Calu3 (cell line): ENCODE data around the gene MARCKSL1. TPM values are rescaled to one million over a fixed set of nuclear protein-coding genes. Genes with fewer than 3 reads are reported as not detected.
A peak's percentile ranks its signal among the peaks of the same experiment; 100 is the strongest.

ENCODE experiments used
- Bru-seq: library from RNA; stranded (reverse); fragments of 400-500 nt; gene quantifications from one replicate; lab custom pipeline; 2021; lab: Mats Ljungman, UMichigan
- BruChase-seq, 2 experiments: library from RNA; stranded (reverse); fragments of 400-500 nt; gene quantifications; one replicate each; lab custom pipeline; 2021; lab: Mats Ljungman, UMichigan
- BruUV-seq: library from RNA; stranded (reverse); fragments of 400-500 nt; replicated peaks from 2 replicates; lab custom pipeline; 2021; lab: Mats Ljungman, UMichigan
- CTCF ChIA-PET: fragments of 300-600 bp; sonication (Branson Sonifier 250); formaldehyde crosslinking; loops from one replicate; lab custom pipeline; 2022; ENCODE audit warnings: antibody characterized with exemption; lab: Charles Lee
- DNase-seq: peaks from one replicate; pipeline ENCODE4 v3.0.0; 2022
- H3K27ac Mint-ChIP-seq: one replicate; pipeline ENCODE4 v1.8.0; 2022; ENCODE audit warnings: mixed read lengths; ENCODE audit not compliant: unreplicated experiment
- H3K27me3 Mint-ChIP-seq: one replicate; pipeline ENCODE4 v1.8.0; 2022; ENCODE audit warnings: mixed read lengths; ENCODE audit not compliant: unreplicated experiment
- H3K36me3 Mint-ChIP-seq: one replicate; pipeline ENCODE4 v1.8.0; 2022; ENCODE audit warnings: mild to moderate bottlenecking, moderate library complexity, mixed read lengths; ENCODE audit not compliant: insufficient read depth, unreplicated experiment
- H3K4me1 Mint-ChIP-seq: one replicate; pipeline ENCODE4 v1.8.0; 2022; ENCODE audit warnings: mild to moderate bottlenecking, low read depth, mixed read lengths; ENCODE audit not compliant: unreplicated experiment
- H3K4me3 Mint-ChIP-seq: one replicate; pipeline ENCODE4 v1.8.0; 2022; ENCODE audit warnings: mild to moderate bottlenecking, low read depth, moderate library complexity, mixed read lengths; ENCODE audit not compliant: unreplicated experiment
- H3K9me3 Mint-ChIP-seq: one replicate; pipeline ENCODE4 v1.8.0; 2022; ENCODE audit warnings: low read depth, mixed read lengths; ENCODE audit not compliant: unreplicated experiment
- intact Hi-C: fragments of 100-400 bp; cut with micrococcal nuclease; formaldehyde crosslinking; loops from one replicate; pipeline ENCODE4 v1.10.0; 2022; ENCODE audit not compliant: unreplicated experiment
- long read RNA-seq: library from polyadenylated mRNA; stranded (forward); transcript quantifications from one replicate; pipeline ENCODE4 v2.0.0, GENCODE V29; 2022
- total RNA-seq: library from RNA; stranded (reverse); gene quantifications from 2 replicates; pipeline ENCODE4 v1.2.3, GENCODE V29; 2022
- TF ChIP-seq, protein P1 (sequence below): fragments of 200-600 bp; IDR thresholded peaks from one replicate; pipeline ENCODE4 v1.8.0; 2022; ENCODE audit warnings: antibody characterized with exemption; ENCODE audit not compliant: unreplicated experiment

Gene MARCKSL1
- 169 and 193 TPM in 2 replicates for total RNA-seq
- percentile 89 among the genes with signal in this experiment for Bru-seq, nascent RNA
- percentile 99 among the genes with signal in this experiment for BruChase-seq, experiment 1, labeled RNA remaining after a 6-hour chase
- percentile 98 among the genes with signal in this experiment for BruChase-seq, experiment 2, labeled RNA remaining after a 2-hour chase
- long read RNA-seq, transcript MARCKSL1-201 (2 exons, 1,699 nt), result major isoform, 1,181 of 1,225 reads
- long read RNA-seq, partial matches to known transcripts, result 39 of 1,225 reads
- long read RNA-seq, other reads (novel, unspliced or antisense), result 5 of 1,225 reads

DNA sequence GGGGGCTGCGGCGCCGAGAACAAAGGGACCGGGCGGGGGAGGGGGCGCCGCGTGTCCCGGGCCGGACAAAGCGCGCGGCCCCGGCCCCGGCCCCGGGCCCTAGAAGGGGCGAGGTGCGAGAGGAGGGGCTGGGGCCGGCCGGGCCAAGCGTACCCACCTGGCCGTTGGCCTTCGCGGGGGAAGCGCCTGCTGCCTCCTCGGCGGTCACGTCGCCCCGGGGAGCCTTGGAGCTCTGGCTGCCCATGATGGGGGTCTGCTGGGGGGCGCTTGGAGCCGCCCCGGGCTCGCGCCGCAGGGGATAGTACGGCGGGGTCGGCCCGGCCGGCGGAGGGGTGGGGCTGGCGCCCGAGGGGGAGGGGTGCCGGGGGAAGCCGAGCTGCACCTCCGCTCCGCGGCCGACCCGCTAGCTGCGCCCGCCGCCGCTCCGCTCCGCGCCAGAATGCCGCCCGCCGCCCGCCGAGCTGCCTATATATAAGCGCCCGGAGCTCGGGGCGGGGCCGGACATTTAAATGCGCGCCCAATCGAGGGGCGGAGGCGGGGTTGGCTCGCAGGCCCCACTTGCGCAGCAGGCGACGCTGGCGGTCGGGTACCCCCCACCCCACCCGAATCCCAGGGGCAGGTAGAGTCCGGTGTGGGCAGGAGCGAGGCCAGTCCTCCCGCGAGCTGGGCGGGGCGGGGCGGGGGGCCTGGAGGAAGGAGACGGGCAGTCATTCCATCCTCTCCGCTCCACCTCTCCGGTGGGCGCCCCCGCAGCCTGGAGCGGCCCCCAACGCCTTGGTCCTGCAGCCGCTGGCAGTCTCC lies at the start of gene MARCKSL1:
TSS of gene MARCKSL1 (minus strand) at position 444 of the 801 bp plus-strand sequence. CDS start at position 244, 200 bp downstream.
- DNase-seq, result peak; percentile 85
- CTCF ChIA-PET, result interaction anchor here (0.5 to 1.0 kb wide), 7 partner anchors 10 to 522 kb away, joined by 3 to 5 read pairs (median 3); partner anchors contain the start of gene BSDC1
- Mint-ChIP-seq H3K9me3 (no peaks in the 10 kb centered on the region), H3K36me3 (peaks cover 59% of the 10 kb centered on the region), H3K4me3 (peak within 1 kb of the TSS; percentile 85), H3K4me1 (peaks cover 71% of the 10 kb centered on the region), H3K27ac (peak within 1 kb of the TSS; percentile 80), H3K27me3 (no peaks in the 10 kb centered on the region)
- TF ChIP-seq, protein P1, sequence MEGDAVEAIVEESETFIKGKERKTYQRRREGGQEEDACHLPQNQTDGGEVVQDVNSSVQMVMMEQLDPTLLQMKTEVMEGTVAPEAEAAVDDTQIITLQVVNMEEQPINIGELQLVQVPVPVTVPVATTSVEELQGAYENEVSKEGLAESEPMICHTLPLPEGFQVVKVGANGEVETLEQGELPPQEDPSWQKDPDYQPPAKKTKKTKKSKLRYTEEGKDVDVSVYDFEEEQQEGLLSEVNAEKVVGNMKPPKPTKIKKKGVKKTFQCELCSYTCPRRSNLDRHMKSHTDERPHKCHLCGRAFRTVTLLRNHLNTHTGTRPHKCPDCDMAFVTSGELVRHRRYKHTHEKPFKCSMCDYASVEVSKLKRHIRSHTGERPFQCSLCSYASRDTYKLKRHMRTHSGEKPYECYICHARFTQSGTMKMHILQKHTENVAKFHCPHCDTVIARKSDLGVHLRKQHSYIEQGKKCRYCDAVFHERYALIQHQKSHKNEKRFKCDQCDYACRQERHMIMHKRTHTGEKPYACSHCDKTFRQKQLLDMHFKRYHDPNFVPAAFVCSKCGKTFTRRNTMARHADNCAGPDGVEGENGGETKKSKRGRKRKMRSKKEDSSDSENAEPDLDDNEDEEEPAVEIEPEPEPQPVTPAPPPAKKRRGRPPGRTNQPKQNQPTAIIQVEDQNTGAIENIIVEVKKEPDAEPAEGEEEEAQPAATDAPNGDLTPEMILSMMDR, result no peak
- BruUV-seq, result no TSS peak
- intact Hi-C loops, result no loop called here

- no peaks in the 10 kb centered on the region for H3K9me3 Mint-ChIP-seq
- H3K36me3 Mint-ChIP-seq, result peaks cover 49% of the 10 kb centered on the region
- no peak overlapping the region for H3K4me3 Mint-ChIP-seq
Measured at GRCh38 chr1:32380057-32380456, 44.0 kb upstream of the MARCKSL1 start.

DNA sequence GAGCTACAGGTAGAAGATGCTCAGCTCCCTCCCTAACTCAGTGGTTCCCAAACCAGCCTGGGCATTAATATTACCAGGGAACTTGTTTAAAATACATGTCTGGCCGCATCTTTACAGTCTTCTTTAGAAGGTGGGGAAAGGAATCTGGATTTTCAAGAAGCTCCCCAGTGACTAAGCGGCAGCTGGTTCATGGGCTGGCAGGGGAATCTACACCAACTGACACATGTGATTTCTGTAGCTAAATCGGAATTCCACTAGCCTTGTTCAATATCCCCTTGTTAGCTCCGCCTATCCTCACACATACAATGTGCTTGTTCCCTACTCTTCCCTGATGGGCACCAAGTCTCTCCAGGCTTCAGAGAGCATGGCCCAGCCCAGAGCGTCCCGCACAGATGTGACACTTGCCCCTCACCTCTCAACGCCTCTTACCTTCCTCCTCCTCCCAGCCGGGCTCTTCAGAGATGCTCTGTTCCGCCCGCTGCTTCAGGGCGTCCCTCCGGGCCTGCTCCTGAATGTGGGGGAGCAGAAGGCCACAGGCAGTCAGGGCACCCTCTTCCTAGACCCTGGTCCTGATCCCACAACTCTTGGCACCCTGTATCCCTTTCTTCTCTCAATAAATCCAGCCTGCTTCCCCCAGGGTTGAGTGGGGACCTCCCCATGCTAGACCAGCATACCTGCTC lies 41.6 kb upstream of the MARCKSL1 start:
- DNase-seq, result no peak
- CTCF ChIA-PET, result interaction anchor here (0.6 to 1.5 kb wide), 2 partner anchors 9 to 137 kb away, joined by 3 read pairs; no protein-coding TSS in a partner anchor
- no TSS peak for BruUV-seq
- no peaks in the 10 kb centered on the region for H3K9me3 Mint-ChIP-seq
- no peak overlapping the region for H3K27ac Mint-ChIP-seq
- no peaks in the 10 kb centered on the region for H3K4me1 Mint-ChIP-seq
- TF ChIP-seq, protein P1, result no peak
- no peaks in the 10 kb centered on the region for H3K27me3 Mint-ChIP-seq
- H3K4me3 Mint-ChIP-seq, result no peak overlapping the region
- peaks cover 56% of the 10 kb centered on the region for H3K36me3 Mint-ChIP-seq
- intact Hi-C loops, result no loop called here

More at GRCh38 chr1:32380057-32380456, 44.0 kb upstream of the MARCKSL1 start:
- TF ChIP-seq, protein P1, result no peak
- intact Hi-C loops, result no loop called here
- Mint-ChIP-seq H3K27me3 (no peaks in the 10 kb centered on the region), H3K4me1 (no peaks in the 10 kb centered on the region), H3K27ac (no peak overlapping the region)
- CTCF ChIA-PET, result no interaction called here
- no peak for DNase-seq
- BruUV-seq, result no TSS peak

- peaks cover 53% of the 10 kb centered on the region for H3K36me3 Mint-ChIP-seq
- H3K4me3 Mint-ChIP-seq, result no peak overlapping the region
- no peaks in the 10 kb centered on the region for H3K9me3 Mint-ChIP-seq
- no peak overlapping the region for H3K27ac Mint-ChIP-seq
- TF ChIP-seq, protein P1, result no peak
- BruUV-seq, result no TSS peak
- no peaks in the 10 kb centered on the region for H3K27me3 Mint-ChIP-seq
- no peak for DNase-seq
- CTCF ChIA-PET, result interaction anchor here (0.6 kb wide), 1 partner anchor 50 kb away, joined by 5 read pairs; no protein-coding TSS in a partner anchor
- intact Hi-C loops, result no loop called here
- no peaks in the 10 kb centered on the region for H3K4me1 Mint-ChIP-seq
Measured at GRCh38 chr1:32376199-32376598, 40.2 kb upstream of the MARCKSL1 start.
